HepG2 (cell line): ENCODE data around the gene GLB1L. TPM values are rescaled to one million over a fixed set of nuclear protein-coding genes. Genes with fewer than 3 reads are reported as not detected.
A peak's percentile ranks its signal among the peaks of the same experiment; 100 is the strongest.

ENCODE experiments used
- FOSL1 ChIP-seq: sonication (generic); formaldehyde crosslinking; IDR thresholded peaks from 2 replicates; pipeline ENCODE4 v1.9.0; 2021; ENCODE audit warnings: missing genetic modification reagents, borderline replicate concordance
- GATA4 ChIP-seq: sonication (generic); IDR thresholded peaks from 2 replicates; pipeline ENCODE4 v1.6.1; 2016; ENCODE audit warnings: antibody characterized with exemption, low read depth, borderline replicate concordance
- JUND ChIP-seq: sonication (generic); formaldehyde crosslinking; IDR thresholded peaks from 2 replicates; pipeline ENCODE4 v1.8.0; 2022; ENCODE audit warnings: mild to moderate bottlenecking, missing genetic modification reagents
- KAT8 ChIP-seq: IDR thresholded peaks from 2 replicates; pipeline ENCODE4 v1.6.1; 2016; ENCODE audit warnings: missing genetic modification reagents, missing compliant biosample characterization
- MATR3 ChIP-seq: sonication (generic); formaldehyde crosslinking; IDR thresholded peaks from 2 replicates; pipeline ENCODE4 v1.4.0; 2020; ENCODE audit warnings: missing genetic modification reagents
- NFAT5 ChIP-seq: sonication (generic); formaldehyde crosslinking; IDR thresholded peaks from 2 replicates; pipeline ENCODE4 v1.4.0; 2020; ENCODE audit warnings: missing genetic modification reagents
- NR2F2 ChIP-seq: IDR thresholded peaks from 2 replicates; pipeline ENCODE4 v1.6.1; 2012; ENCODE audit warnings: low read depth, inconsistent platforms, borderline replicate concordance
- PCBP1 ChIP-seq: fragments of 200-400 bp; formaldehyde crosslinking; IDR thresholded peaks from 2 replicates; pipeline ENCODE4 v1.6.1; 2017; ENCODE audit warnings: mild to moderate bottlenecking, low read depth, low read length, borderline replicate concordance
- TBX2 ChIP-seq: sonication (generic); formaldehyde crosslinking; IDR thresholded peaks from 2 replicates; pipeline ENCODE4 v1.5.0; 2020; ENCODE audit warnings: missing genetic modification reagents, mild to moderate bottlenecking, borderline replicate concordance
- YEATS4 ChIP-seq: sonication (generic); formaldehyde crosslinking; IDR thresholded peaks from 2 replicates; pipeline ENCODE4 v1.4.0; 2020; ENCODE audit warnings: missing genetic modification reagents, borderline replicate concordance
- ZBTB2 ChIP-seq: sonication (generic); formaldehyde crosslinking; IDR thresholded peaks from 2 replicates; pipeline ENCODE4 v1.8.0; 2022; ENCODE audit warnings: low read depth, missing genetic modification reagents
- ZC3H13 ChIP-seq: sonication (generic); formaldehyde crosslinking; IDR thresholded peaks from 2 replicates; pipeline ENCODE4 v1.8.1; 2023; ENCODE audit warnings: mild to moderate bottlenecking, missing genetic modification reagents, moderate library complexity
- ZMAT3 ChIP-seq: sonication (generic); formaldehyde crosslinking; conservative IDR thresholded peaks from 2 replicates; pipeline ENCODE4 v1.7.0; 2021; ENCODE audit warnings: missing genetic modification reagents
- ZNF263 ChIP-seq: sonication (generic); formaldehyde crosslinking; IDR thresholded peaks from 2 replicates; pipeline ENCODE4 v1.4.0; 2020; ENCODE audit warnings: missing genetic modification reagents
- ZNF331 ChIP-seq: sonication (generic); formaldehyde crosslinking; IDR thresholded peaks from 2 replicates; pipeline ENCODE4 v1.4.0; 2020; ENCODE audit warnings: missing genetic modification reagents
- ZNF33B ChIP-seq: sonication (generic); formaldehyde crosslinking; IDR thresholded peaks from 2 replicates; pipeline ENCODE4 v1.5.1; 2020; ENCODE audit warnings: mild to moderate bottlenecking, missing genetic modification reagents
- ZNF598 ChIP-seq: sonication (generic); formaldehyde crosslinking; IDR thresholded peaks from 2 replicates; pipeline ENCODE4 v1.5.1; 2020; ENCODE audit warnings: mild to moderate bottlenecking, missing genetic modification reagents, borderline replicate concordance
- ZNF615 ChIP-seq: sonication (generic); formaldehyde crosslinking; IDR thresholded peaks from 2 replicates; pipeline ENCODE4 v1.5.0; 2020; ENCODE audit warnings: mild to moderate bottlenecking, missing genetic modification reagents, borderline replicate concordance
- ZNF7 ChIP-seq: IDR thresholded peaks from 2 replicates; pipeline ENCODE4 v1.6.1; 2016; ENCODE audit warnings: missing biosample characterization, missing genetic modification reagents
- ZNF891 ChIP-seq: sonication (generic); formaldehyde crosslinking; IDR thresholded peaks from 2 replicates; pipeline ENCODE4 v1.5.0; 2020; ENCODE audit warnings: mild to moderate bottlenecking, missing genetic modification reagents
- polyA plus RNA-seq, 8 experiments: library from polyadenylated mRNA; depleted of rRNA in 3 of 8; stranded (reverse) in 7 of 8; unstranded in 1 of 8; fragments of >200 nt; fragmentation: Illumina TruSeq in 4 of 8; extraction: Trizol in 4 of 8; gene quantifications; 2 replicates each; pipeline versions ENCODE4 v1.2.1 to v1.2.3, GENCODE V29; 2011 to 2016; ENCODE audit warnings: low read depth in 4 of 8, missing spikeins in 1 of 8, mixed read lengths in 1 of 8; ENCODE audit not compliant: insufficient read depth in 1 of 8
- total RNA-seq, 5 experiments: library from RNA; depleted of rRNA; stranded (reverse); fragments of >200 nt; fragmentation: Illumina TruSeq; extraction: Trizol; gene quantifications; 2 replicates each; pipeline ENCODE4 v1.2.3, GENCODE V29; 2016; ENCODE audit warnings: low read depth in 1 of 5

Gene GLB1L
- total and polyA plus RNA-seq, 2 of the 13 experiments (the other 11 are each of a cell fraction or from before 2014, with no cell fraction given): 6.8 to 7.3 TPM

- TF ChIP-seq NFAT5: peak; percentile 75
- TF ChIP-seq ZBTB2 (CRISPR knock-in tag): 0 out of 2 replicates have a peak, but pooled peaks have one; percentile 70
- TF ChIP-seq PCBP1: 0 out of 2 replicates have a peak, but pooled peaks have one; percentile 49
- TF ChIP-seq ZC3H13 (CRISPR knock-in tag): peak; percentile 99
- TF ChIP-seq ZNF891: peak; percentile 87; the same call in 1 of the 2 replicates
- TF ChIP-seq YEATS4: peak; percentile 97
- TF ChIP-seq ZNF33B (CRISPR knock-in tag): peak; percentile 84; the same call in 1 of the 2 replicates
- TF ChIP-seq KAT8 (CRISPR knock-in tag): peak; percentile 92
- peak; percentile 82; the same call in 1 of the 2 replicates for TF ChIP-seq ZNF598 (CRISPR knock-in tag)
- no peak; the same call in 1 of the 2 replicates for TF ChIP-seq NR2F2
- TF ChIP-seq GATA4: peak; percentile 73; the same call in 1 of the 2 replicates
- TF ChIP-seq JUND (CRISPR knock-in tag): no peak
- TF ChIP-seq MATR3: no peak
- TF ChIP-seq ZMAT3 (CRISPR knock-in tag): peak; percentile 99
- TF ChIP-seq FOSL1 (CRISPR knock-in tag): no peak
- no peak for TF ChIP-seq ZNF615 (CRISPR knock-in tag)
- TF ChIP-seq ZNF263: 0 out of 2 replicates have a peak, but pooled peaks have one; percentile 62
- peak; percentile 80 for TF ChIP-seq ZNF331
- TF ChIP-seq TBX2: peak; percentile 90
- TF ChIP-seq ZNF7 (CRISPR knock-in tag): peak; percentile 36; the same call in 1 of the 2 replicates
These were observed 26.2 kb downstream of the GLB1L start, which contains the start of gene ABCB6 (continued) for GRCh38 chr2:219218732-219219701.
